ENCODE results near the gene MAML1.
"Not testable (repeated sequence)": the region's sequence is repeated elsewhere in the genome, so short reads cannot be mapped to it uniquely, and the experiment has no call there.

Gene MAML1

GRCh38 chr5:179732918-179733771 lies 523 bp downstream of the MAML1 start:
- in situ Hi-C loops (cut with HindIII; ENCODE audit: low sequenced_read_pairs), result no loop called here
- no peak for TF ChIP-seq CTCF (IDR thresholded peaks at IDR 0.05; ENCODE audit: low read depth, low read length)
- H3K4me3 ChIP-seq (ENCODE audit: low read depth, low read length), result peak overlapping the region; percentile 66
- peak; percentile 43 for DNase-seq (ENCODE audit: low read depth, low spot score)

- DNase-seq (ENCODE audit: low read depth, low spot score), result no peak
- TF ChIP-seq CTCF (IDR thresholded peaks at IDR 0.05; ENCODE audit: low read depth, low read length), result no peak
- peak overlapping the region; percentile 66 for H3K4me3 ChIP-seq (ENCODE audit: low read depth, low read length)
- in situ Hi-C loops (cut with HindIII; ENCODE audit: low sequenced_read_pairs), result no loop called here
Observed at GRCh38 chr5:179733772-179734126, 1.1 kb downstream of the MAML1 start.

GRCh38 chr5:179734536-179735164 lies 2.0 kb downstream of the MAML1 start:
- H3K4me3 ChIP-seq (ENCODE audit: low read depth, low read length), result peak overlapping the region; percentile 66
- no peak for DNase-seq (ENCODE audit: low read depth, low spot score)
- TF ChIP-seq CTCF (IDR thresholded peaks at IDR 0.05; ENCODE audit: low read depth, low read length), result no peak
- in situ Hi-C loops (cut with HindIII; ENCODE audit: low sequenced_read_pairs), result no loop called here

- no peak for DNase-seq (ENCODE audit: low read depth, low spot score)
- TF ChIP-seq CTCF (IDR thresholded peaks at IDR 0.05; ENCODE audit: low read depth, low read length), result no peak
- H3K4me3 ChIP-seq (ENCODE audit: low read depth, low read length), result no peak overlapping the region
- in situ Hi-C loops (cut with HindIII; ENCODE audit: low sequenced_read_pairs), result no loop called here
Observed at GRCh38 chr5:179738742-179739141, 6.1 kb downstream of the MAML1 start.

GRCh38 chr5:179744106-179744505 lies 11.5 kb downstream of the MAML1 start:
- in situ Hi-C loops (cut with HindIII; ENCODE audit: low sequenced_read_pairs); H3K4me3 ChIP-seq (ENCODE audit: low read depth, low read length); DNase-seq (ENCODE audit: low read depth, low spot score): not testable (repeated sequence)

- in situ Hi-C loops (cut with HindIII; ENCODE audit: low sequenced_read_pairs), result no loop called here
Observed at GRCh38 chr5:179746872-179747271, 14.2 kb downstream of the MAML1 start.

More at GRCh38 chr5:179746872-179747271, 14.2 kb downstream of the MAML1 start:
- no peak for TF ChIP-seq CTCF (IDR thresholded peaks at IDR 0.05; ENCODE audit: low read depth, low read length)
- no peak for DNase-seq (ENCODE audit: low read depth, low spot score)
- no peak overlapping the region for H3K4me3 ChIP-seq (ENCODE audit: low read depth, low read length)

Data from astrocyte of the spinal cord (primary cell).